H1 (cell line): ENCODE data around the gene NRXN2. TPM values are rescaled to one million over a fixed set of nuclear protein-coding genes. Genes with fewer than 3 reads are reported as not detected.

Source experiments
- CTCF ChIA-PET: fragments of 300-600 bp; sonication (Branson Sonifier 250); formaldehyde crosslinking; loops from one replicate; lab custom pipeline; 2021; ENCODE audit not compliant: partially characterized antibody; lab: Charles Lee
- POLR2A ChIA-PET: fragments of 300-600 bp; sonication (Branson Sonifier 250); formaldehyde crosslinking; loops from one replicate; lab custom pipeline; 2021; ENCODE audit warnings: inconsistent platforms; ENCODE audit not compliant: partially characterized antibody; lab: Charles Lee
- DNase-seq, 2 experiments: peaks; one replicate each; pipeline versions ENCODE4 v3.0.0 to v3.0.0-alpha.2; 2010 to 2022; ENCODE audit warnings: low spot score in 2 of 2, low read depth in 1 of 2, mixed read lengths in 1 of 2
- FAIRE-seq: peaks from 2 replicates; lab custom pipeline; 2011; peaks lifted over from hg19 to GRCh38; lab: Jason Lieb, UNC
- H2AFZ ChIP-seq: 2 replicates; pipeline ENCODE4 v1.8.1; 2012; ENCODE audit warnings: low read length, inconsistent platforms
- H2AK5ac ChIP-seq: 2 replicates; pipeline ENCODE4 v1.6.1; 2013; ENCODE audit warnings: low read depth, low read length
- H2BK120ac ChIP-seq: replicated peaks from 2 replicates; pipeline ENCODE3; 2013; ENCODE audit warnings: low read depth, low read length, inconsistent platforms
- H2BK12ac ChIP-seq: 2 replicates; pipeline ENCODE4 v1.6.1; 2013; ENCODE audit warnings: low read depth, low read length
- H2BK15ac ChIP-seq: 2 replicates; pipeline ENCODE4 v1.6.1; 2013; ENCODE audit warnings: low read length
- H2BK20ac ChIP-seq: 2 replicates; pipeline ENCODE4 v1.6.1; 2013; ENCODE audit warnings: low read length
- H2BK5ac ChIP-seq: 2 replicates; pipeline ENCODE4 v1.6.1; 2013; ENCODE audit warnings: low read depth, low read length
- H3K14ac ChIP-seq: 2 replicates; pipeline ENCODE4 v1.6.1; 2013; ENCODE audit warnings: inconsistent platforms; ENCODE audit not compliant: insufficient read length
- H3K18ac ChIP-seq: 2 replicates; pipeline ENCODE4 v1.6.1; 2013; ENCODE audit warnings: low read length; ENCODE audit errors: extremely low read depth
- H3K23ac ChIP-seq: 2 replicates; pipeline ENCODE4 v1.6.1; 2013; ENCODE audit warnings: inconsistent platforms; ENCODE audit not compliant: insufficient read length
- H3K23me2 ChIP-seq: 2 replicates; pipeline ENCODE4 v1.6.1; 2013; ENCODE audit warnings: low read depth, low read length
- H3K27ac ChIP-seq: 2 replicates; pipeline ENCODE4 v1.6.1; 2011; ENCODE audit warnings: low read depth, low read length, inconsistent platforms
- H3K27me3 ChIP-seq, 4 experiments: replicated peaks in 1 of 4; 1 replicate in 1 of 4; 2 replicates in 3 of 4; pipeline versions ENCODE4 v1.6.1 to v1.8.1; 2011 to 2013; ENCODE audit warnings: low read length in 3 of 4, mild to moderate bottlenecking in 3 of 4, inconsistent platforms in 2 of 4, mixed read lengths in 2 of 4, moderate library complexity in 1 of 4; ENCODE audit not compliant: control insufficient read depth in 3 of 4, insufficient read depth in 3 of 4; ENCODE audit errors: extremely low read depth in 1 of 4
- H3K36me3 ChIP-seq, 4 experiments: 2 replicates each; pipeline versions ENCODE4 v1.6.1 to v1.8.1; 2011 to 2013; ENCODE audit warnings: mild to moderate bottlenecking in 4 of 4, low read length in 3 of 4, moderate library complexity in 2 of 4, control low read depth in 1 of 4, inconsistent platforms in 1 of 4; ENCODE audit not compliant: insufficient read depth in 4 of 4, control insufficient read depth in 2 of 4
- H3K4ac ChIP-seq: replicated peaks from 2 replicates; pipeline ENCODE3; 2013; ENCODE audit warnings: low read length, low read depth, mixed read lengths, inconsistent platforms; ENCODE audit not compliant: insufficient read length
- H3K4me1 ChIP-seq, 4 experiments: replicated peaks in 1 of 4; 1 replicate in 1 of 4; 2 replicates in 3 of 4; pipeline versions ENCODE4 v1.6.1 to v1.8.1; 2011 to 2013; ENCODE audit warnings: low read length in 3 of 4, inconsistent platforms in 2 of 4, mixed read lengths in 1 of 4; ENCODE audit not compliant: insufficient read depth in 4 of 4, control insufficient read depth in 3 of 4
- H3K4me2 ChIP-seq, 2 experiments: 2 replicates each; pipeline versions ENCODE4 v1.6.1 to v1.8.1; 2011 to 2013; ENCODE audit warnings: low read depth in 2 of 2, low read length in 2 of 2, control low read depth in 1 of 2, inconsistent platforms in 1 of 2, mild to moderate bottlenecking in 1 of 2; ENCODE audit not compliant: insufficient read depth in 1 of 2
- H3K4me3 ChIP-seq, 4 experiments: fragments of 200-600, 300-600 bp in 1 of 4; sonication (generic), shearing (Covaris generic), sonication (Bioruptor Twin) in 1 of 4; 2 replicates each; pipeline versions ENCODE4 v1.5.1 to v1.8.1; 2011 to 2016; ENCODE audit warnings: low read length in 4 of 4, low read depth in 3 of 4, control low read depth in 2 of 4, inconsistent platforms in 2 of 4, mild to moderate bottlenecking in 2 of 4, mixed read lengths in 1 of 4, moderate library complexity in 1 of 4; ENCODE audit not compliant: insufficient read depth in 2 of 4; ENCODE audit errors: extremely low read depth in 1 of 4
- H3K56ac ChIP-seq: replicated peaks from 2 replicates; pipeline ENCODE3; 2013; ENCODE audit warnings: low read depth, mild to moderate bottlenecking, mixed read lengths, low read length, inconsistent platforms; ENCODE audit not compliant: insufficient read length
- H3K79me1 ChIP-seq: 2 replicates; pipeline ENCODE4 v1.6.1; 2013; ENCODE audit warnings: low read depth, low read length, control low read depth
- H3K79me2 ChIP-seq, 2 experiments: 2 replicates each; pipeline versions ENCODE4 v1.6.1 to v1.8.1; 2012 to 2013; ENCODE audit warnings: low read length in 2 of 2, mild to moderate bottlenecking in 2 of 2, inconsistent platforms in 1 of 2; ENCODE audit not compliant: insufficient read depth in 2 of 2, control insufficient read depth in 1 of 2
- H3K9ac ChIP-seq, 4 experiments: replicated peaks in 1 of 4; 1 replicate in 1 of 4; 2 replicates in 3 of 4; pipeline versions ENCODE4 v1.6.1 to v1.8.1; 2011 to 2013; ENCODE audit warnings: low read depth in 3 of 4, low read length in 3 of 4, control low read depth in 2 of 4, mild to moderate bottlenecking in 2 of 4, moderate library complexity in 2 of 4, inconsistent platforms in 1 of 4; ENCODE audit errors: extremely low read depth in 1 of 4
- H3K9me3 ChIP-seq, 2 experiments: 2 replicates each; pipeline versions ENCODE4 v1.6.1 to v1.8.1; 2012 to 2013; ENCODE audit warnings: mild to moderate bottlenecking in 2 of 2, moderate library complexity in 2 of 2, control low read depth in 1 of 2, inconsistent platforms in 1 of 2, low read depth in 1 of 2, low read length in 1 of 2, mixed read lengths in 1 of 2; ENCODE audit not compliant: insufficient read depth in 2 of 2
- H4K20me1 ChIP-seq, 2 experiments: replicated peaks in 1 of 2; 2 replicates each; pipeline versions ENCODE3 to v1.8.1; 2011 to 2013; ENCODE audit warnings: inconsistent platforms in 2 of 2, low read length in 2 of 2, mild to moderate bottlenecking in 1 of 2; ENCODE audit not compliant: insufficient read depth in 2 of 2, control insufficient read depth in 1 of 2
- H4K5ac ChIP-seq: 2 replicates; pipeline ENCODE4 v1.6.1; 2013; ENCODE audit warnings: low read length, low read depth, mixed read lengths, inconsistent platforms; ENCODE audit not compliant: insufficient read length
- H4K8ac ChIP-seq: 2 replicates; pipeline ENCODE4 v1.8.0; 2013; ENCODE audit warnings: mild to moderate bottlenecking, moderate library complexity, low read length, inconsistent platforms; ENCODE audit not compliant: insufficient read depth; ENCODE audit errors: extremely low read depth
- H4K91ac ChIP-seq: replicated peaks from 2 replicates; pipeline ENCODE3; 2013; ENCODE audit warnings: low read length, mixed read lengths, inconsistent platforms; ENCODE audit not compliant: insufficient read length
- CEBPB ChIP-seq: IDR thresholded peaks from 2 replicates; pipeline ENCODE4 v1.6.1; 2012; ENCODE audit warnings: low read depth, low read length
- CREB1 ChIP-seq: IDR thresholded peaks from 2 replicates; pipeline ENCODE4 v1.6.1; 2012; ENCODE audit warnings: inconsistent platforms
- EZH2 ChIP-seq: fragments of 200-600 bp; sonication (generic); IDR thresholded peaks from 2 replicates; pipeline ENCODE4 v1.7.1; 2012; ENCODE audit warnings: low read depth, mild to moderate bottlenecking, moderate library complexity, low read length, inconsistent platforms; ENCODE audit not compliant: severe bottlenecking
- POLR2AphosphoS5 ChIP-seq: IDR thresholded peaks from 2 replicates; pipeline ENCODE4 v1.6.1; 2011; ENCODE audit warnings: low read depth, low read length
- RXRA ChIP-seq: IDR thresholded peaks from 2 replicates; pipeline ENCODE4 v1.6.1; 2011; ENCODE audit warnings: low read depth, mild to moderate bottlenecking, low read length, moderate library complexity; ENCODE audit not compliant: insufficient read depth
- SAP30 ChIP-seq: fragments of 300-600 bp; sonication (generic); IDR thresholded peaks from 2 replicates; pipeline ENCODE4 v1.7.1; 2012; ENCODE audit warnings: low read length, moderate library complexity, mild to moderate bottlenecking, inconsistent platforms; ENCODE audit not compliant: insufficient read depth, insufficient replicate concordance
- SIX5 ChIP-seq: IDR thresholded peaks from 2 replicates; pipeline ENCODE4 v1.6.1; 2011; ENCODE audit warnings: mild to moderate bottlenecking, low read depth, low read length
- SUZ12 ChIP-seq: fragments of 200-600 bp; sonication (generic); IDR thresholded peaks from 2 replicates; pipeline ENCODE4 v1.6.1; 2012; ENCODE audit warnings: mild to moderate bottlenecking, inconsistent platforms, low read length, moderate library complexity, mixed read lengths
- TAF1 ChIP-seq: IDR thresholded peaks from 2 replicates; pipeline ENCODE4 v1.6.1; 2011; ENCODE audit warnings: mild to moderate bottlenecking, low read depth, low read length
- TCF12 ChIP-seq: IDR thresholded peaks from 2 replicates; pipeline ENCODE4 v1.6.1; 2011; ENCODE audit warnings: low read depth, mild to moderate bottlenecking, low read length
- WGBS, 2 experiments: shearing (Covaris generic) in 1 of 2; methylation state at CpG; one replicate each; pipeline versions ENCODE4 v1.1.6 to v1.1.7; 2013 to 2015; ENCODE audit warnings: low lambda C conversion rate in 2 of 2, mixed read lengths in 2 of 2, inconsistent platforms in 1 of 2, low coverage in 1 of 2, missing lambda C conversion rate in 1 of 2; ENCODE audit not compliant: insufficient replicate concordance in 2 of 2, insufficient coverage in 1 of 2, insufficient read length in 1 of 2; ENCODE audit errors: extremely low coverage in 1 of 2, missing lambda C conversion rate in 1 of 2; 5-methylcytosine and 5-hydroxymethylcytosine counted together
- polyA plus RNA-seq, 7 experiments: library from polyadenylated mRNA; depleted of rRNA in 3 of 7; stranded (reverse) in 5 of 7; unstranded in 2 of 7; fragments of >200 nt in 5 of 7; fragments of 200-250 nt in 2 of 7; gene quantifications; 1 replicate in 5 of 7; 2 replicates in 1 of 7; 4 replicates in 1 of 7; pipeline versions ENCODE4 v1.2.1 to v1.2.3, GENCODE V29; 2011 to 2013; ENCODE audit warnings: missing spikeins in 2 of 7, mixed read lengths in 2 of 7
- total RNA-seq: library from RNA; stranded (reverse); fragmentation: NEBNext Ultra II Directional; extraction: Animal tissue kit (Norgen Biotek cat#: 25700); gene quantifications from 2 replicates; pipeline ENCODE4 v1.2.1, GENCODE V29; 2021
- TF ChIP-seq, protein P1 (sequence below): IDR thresholded peaks from 2 replicates; pipeline ENCODE4 v1.6.1; 2012; ENCODE audit warnings: inconsistent platforms
- TF ChIP-seq, protein P2 (sequence below): IDR thresholded peaks from 2 replicates; pipeline ENCODE4 v1.6.1; 2011; ENCODE audit warnings: low read length, improper control_type of control experiment

Gene NRXN2
- total and polyA plus RNA-seq, 2 of the 8 experiments (the other 6 are each of a cell fraction or from before 2014, with no cell fraction given), result 1.3 to 11.5 TPM

DNA sequence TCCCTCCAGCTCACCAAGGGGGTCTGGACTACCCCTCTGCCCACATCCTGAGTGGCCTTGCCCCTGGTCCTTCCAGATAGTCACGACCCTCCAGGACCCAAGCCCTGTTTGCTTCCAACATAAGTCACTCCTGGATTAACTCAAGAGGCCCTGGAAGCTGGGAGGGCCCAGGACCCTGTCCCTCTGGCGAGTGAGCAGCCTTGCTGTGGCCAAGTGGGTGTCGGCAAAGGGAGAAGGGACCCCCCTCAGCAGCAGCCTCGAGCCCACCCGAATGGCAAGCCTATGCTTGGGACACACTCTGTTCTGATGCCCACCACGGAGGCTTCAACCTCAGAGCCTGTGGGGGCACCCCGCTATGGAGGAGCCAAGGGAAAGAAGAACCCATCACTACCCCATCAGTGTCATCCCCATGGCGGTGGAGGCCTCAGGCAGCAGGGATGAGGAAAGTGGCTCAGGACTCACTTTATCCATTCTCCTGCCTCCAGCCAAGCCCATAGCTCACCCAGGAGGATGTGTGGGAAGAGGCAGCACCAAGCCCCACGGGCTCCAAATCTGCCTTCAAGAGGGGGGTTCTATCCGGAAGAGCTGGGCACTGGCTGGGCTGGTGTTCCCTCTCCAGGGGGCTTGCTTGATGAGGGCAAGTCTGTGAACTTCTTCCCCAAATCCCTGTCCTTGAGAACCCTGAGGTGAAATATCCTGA lies 119.4 kb downstream of the NRXN2 start:
- Histone ChIP-seq H2BK15ac (no peak overlapping the region), H3K9ac (no peak overlapping the region), H2BK5ac (no peak overlapping the region), H3K79me1 (no peaks in the 10 kb centered on the region), H2AFZ (no peak overlapping the region), H2BK20ac (no peak overlapping the region), H3K23ac (no peak overlapping the region), H3K9me3 (no peaks in the 10 kb centered on the region), H3K4ac (no peak overlapping the region), H3K4me3 (no peak overlapping the region), H4K8ac (no peak overlapping the region), H3K27ac (no peak overlapping the region), H4K5ac (no peak overlapping the region), H3K4me1 (peaks cover 0 to under 1% (median 0%) of the 10 kb centered on the region in 4 experiments; a peak in 1 of 7 replicates), H3K36me3 (no peaks in the 10 kb centered on the region), H3K4me2 (no peak overlapping the region), H2BK120ac (no peak overlapping the region), H3K18ac (no peak overlapping the region), H3K56ac (no peak overlapping the region), H3K27me3 (no peaks in the 10 kb centered on the region), H4K20me1 (no peaks in the 10 kb centered on the region), H2BK12ac (no peak overlapping the region), H2AK5ac (no peak overlapping the region), H3K23me2 (no peaks in the 10 kb centered on the region), H3K14ac (no peak overlapping the region), H4K91ac (no peak overlapping the region), H3K79me2 (no peaks in the 10 kb centered on the region)
- DNase-seq (no peak), FAIRE-seq (no peak)
- whole genome bisulfite sequencing, 2 experiments, result 86% methylated on average over 9 of the region's 10 CpGs; no CpG with 5 or more reads in 1 of the 2 experiments
- CTCF ChIA-PET, result interaction anchor here (0.6 to 2.8 kb wide), 9 partner anchors 13 to 1234 kb away, joined by 3 to 26 read pairs (median 4); no protein-coding TSS in a partner anchor
- POLR2A ChIA-PET, result no interaction called here
- no peak for TF ChIP-seq CEBPB
- TF ChIP-seq SUZ12, result no peak
- no peak for TF ChIP-seq RXRA
- TF ChIP-seq SIX5, result no peak
- TF ChIP-seq, protein P1, sequence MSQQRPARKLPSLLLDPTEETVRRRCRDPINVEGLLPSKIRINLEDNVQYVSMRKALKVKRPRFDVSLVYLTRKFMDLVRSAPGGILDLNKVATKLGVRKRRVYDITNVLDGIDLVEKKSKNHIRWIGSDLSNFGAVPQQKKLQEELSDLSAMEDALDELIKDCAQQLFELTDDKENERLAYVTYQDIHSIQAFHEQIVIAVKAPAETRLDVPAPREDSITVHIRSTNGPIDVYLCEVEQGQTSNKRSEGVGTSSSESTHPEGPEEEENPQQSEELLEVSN, result no peak
- no peak for TF ChIP-seq EZH2
- no peak for TF ChIP-seq CREB1
- TF ChIP-seq POLR2AphosphoS5, result no peak
- no peak for TF ChIP-seq SAP30
- no peak for TF ChIP-seq TCF12
- TF ChIP-seq, protein P2, sequence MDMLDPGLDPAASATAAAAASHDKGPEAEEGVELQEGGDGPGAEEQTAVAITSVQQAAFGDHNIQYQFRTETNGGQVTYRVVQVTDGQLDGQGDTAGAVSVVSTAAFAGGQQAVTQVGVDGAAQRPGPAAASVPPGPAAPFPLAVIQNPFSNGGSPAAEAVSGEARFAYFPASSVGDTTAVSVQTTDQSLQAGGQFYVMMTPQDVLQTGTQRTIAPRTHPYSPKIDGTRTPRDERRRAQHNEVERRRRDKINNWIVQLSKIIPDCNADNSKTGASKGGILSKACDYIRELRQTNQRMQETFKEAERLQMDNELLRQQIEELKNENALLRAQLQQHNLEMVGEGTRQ, result no peak
- no peak for TF ChIP-seq TAF1
